Nephron (organoid): Measurements from ENCODE around the gene SEMA5A.
A peak's percentile ranks its signal among the peaks of the same experiment; 100 is the strongest.

ENCODE experiments used
- H3K27ac Mint-ChIP-seq, 3 experiments: 2 replicates each; pipeline ENCODE4 v1.8.0; 2020; ENCODE audit warnings: mixed read lengths in 3 of 3, mild to moderate bottlenecking in 2 of 3, moderate library complexity in 1 of 3
- H3K27me3 Mint-ChIP-seq: 2 replicates; pipeline ENCODE4 v1.8.0; 2021; ENCODE audit warnings: low read depth, mild to moderate bottlenecking, moderate library complexity, mixed read lengths
- H3K36me3 Mint-ChIP-seq: 2 replicates; pipeline ENCODE4 v1.8.0; 2020; ENCODE audit warnings: low read depth, mixed read lengths
- H3K4me1 Mint-ChIP-seq: 2 replicates; pipeline ENCODE4 v1.8.0; 2020; ENCODE audit warnings: mixed read lengths
- H3K4me3 Mint-ChIP-seq, 3 experiments: 2 replicates each; pipeline ENCODE4 v1.8.0; 2020; ENCODE audit warnings: mild to moderate bottlenecking in 3 of 3, mixed read lengths in 3 of 3, moderate library complexity in 2 of 3
- H3K9me3 Mint-ChIP-seq: 2 replicates; pipeline ENCODE4 v1.8.0; 2020; ENCODE audit warnings: mixed read lengths
- CTCF ChIP-seq, 3 experiments: fragments of 200-600 bp; sonication (generic); IDR thresholded peaks; one replicate each; pipeline ENCODE4 v1.5.0; 2021; ENCODE audit warnings: antibody characterized with exemption in 3 of 3; ENCODE audit not compliant: unreplicated experiment in 3 of 3

The SEMA5A gene

GRCh38 chr5:9263656-9264055 lies 282.2 kb downstream of the SEMA5A start:
- Mint-ChIP-seq H3K4me3 (no peak overlapping the region), H3K27ac (peak overlapping the region in 1 of 3 experiments; percentile 28), H3K4me1 (peaks cover 24% of the 10 kb centered on the region), H3K9me3 (peaks cover 6% of the 10 kb centered on the region), H3K36me3 (peaks cover 6% of the 10 kb centered on the region), H3K27me3 (peaks cover 3% of the 10 kb centered on the region)
- TF ChIP-seq CTCF (IDR thresholded peaks at IDR 0.05; ENCODE audit: unreplicated experiment in 3 of 3): no peak

GRCh38 chr5:9251379-9251980 lies 294.4 kb downstream of the SEMA5A start:
- H3K27ac Mint-ChIP-seq: no peak overlapping the region
- no peak for TF ChIP-seq CTCF (IDR thresholded peaks at IDR 0.05; ENCODE audit: unreplicated experiment in 3 of 3)
- no peaks in the 10 kb centered on the region for H3K27me3 Mint-ChIP-seq
- H3K9me3 Mint-ChIP-seq: no peaks in the 10 kb centered on the region
- no peaks in the 10 kb centered on the region for H3K4me1 Mint-ChIP-seq
- H3K36me3 Mint-ChIP-seq: peaks cover 7% of the 10 kb centered on the region
- no peak overlapping the region for H3K4me3 Mint-ChIP-seq

- H3K27me3 Mint-ChIP-seq: no peaks in the 10 kb centered on the region
- TF ChIP-seq CTCF (IDR thresholded peaks at IDR 0.05; ENCODE audit: unreplicated experiment in 3 of 3): no peak
- H3K27ac Mint-ChIP-seq: no peak overlapping the region
- no peaks in the 10 kb centered on the region for H3K9me3 Mint-ChIP-seq
- no peaks in the 10 kb centered on the region for H3K4me1 Mint-ChIP-seq
- no peak overlapping the region for H3K4me3 Mint-ChIP-seq
- H3K36me3 Mint-ChIP-seq: peaks cover 4% of the 10 kb centered on the region
These were observed 296.6 kb downstream of the SEMA5A start for GRCh38 chr5:9249231-9249630.

- H3K27me3 Mint-ChIP-seq: no peaks in the 10 kb centered on the region
- no peak overlapping the region for H3K4me3 Mint-ChIP-seq
- no peaks in the 10 kb centered on the region for H3K9me3 Mint-ChIP-seq
- H3K4me1 Mint-ChIP-seq: no peaks in the 10 kb centered on the region
- no peak for TF ChIP-seq CTCF (IDR thresholded peaks at IDR 0.05; ENCODE audit: unreplicated experiment in 3 of 3)
- H3K36me3 Mint-ChIP-seq: peaks cover 4% of the 10 kb centered on the region
- H3K27ac Mint-ChIP-seq: no peak overlapping the region
These were observed 300.8 kb downstream of the SEMA5A start for GRCh38 chr5:9245071-9245470.

- Mint-ChIP-seq H3K36me3 (peaks cover under 1% of the 10 kb centered on the region), H3K9me3 (no peaks in the 10 kb centered on the region), H3K27me3 (no peaks in the 10 kb centered on the region), H3K27ac (no peak overlapping the region), H3K4me3 (no peak overlapping the region), H3K4me1 (peaks cover 4% of the 10 kb centered on the region)
- no peak for TF ChIP-seq CTCF (IDR thresholded peaks at IDR 0.05; ENCODE audit: unreplicated experiment in 3 of 3)
These were observed 301.5 kb downstream of the SEMA5A start for GRCh38 chr5:9244417-9244816.
